ENCODE data around the gene LSM8.

GRCh38 chr7:118186501-118186900 is 2.5 kb downstream of the LSM8 start:
- TF ChIP-seq ARNTL (CRISPR knock-in tag; IDR thresholded peaks at IDR 0.05; ENCODE audit: borderline replicate concordance, low read depth) = no peak
- TF ChIP-seq BACH2 (CRISPR knock-in tag; IDR thresholded peaks at IDR 0.05; ENCODE audit: borderline replicate concordance) = no peak
- TF ChIP-seq, protein P1, sequence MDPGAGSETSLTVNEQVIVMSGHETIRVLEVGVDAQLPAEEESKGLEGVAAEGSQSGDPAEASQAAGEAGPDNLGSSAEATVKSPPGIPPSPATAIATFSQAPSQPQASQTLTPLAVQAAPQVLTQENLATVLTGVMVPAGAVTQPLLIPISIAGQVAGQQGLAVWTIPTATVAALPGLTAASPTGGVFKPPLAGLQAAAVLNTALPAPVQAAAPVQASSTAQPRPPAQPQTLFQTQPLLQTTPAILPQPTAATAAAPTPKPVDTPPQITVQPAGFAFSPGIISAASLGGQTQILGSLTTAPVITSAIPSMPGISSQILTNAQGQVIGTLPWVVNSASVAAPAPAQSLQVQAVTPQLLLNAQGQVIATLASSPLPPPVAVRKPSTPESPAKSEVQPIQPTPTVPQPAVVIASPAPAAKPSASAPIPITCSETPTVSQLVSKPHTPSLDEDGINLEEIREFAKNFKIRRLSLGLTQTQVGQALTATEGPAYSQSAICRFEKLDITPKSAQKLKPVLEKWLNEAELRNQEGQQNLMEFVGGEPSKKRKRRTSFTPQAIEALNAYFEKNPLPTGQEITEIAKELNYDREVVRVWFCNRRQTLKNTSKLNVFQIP (CRISPR knock-in tag; IDR thresholded peaks at IDR 0.05; ENCODE audit: borderline replicate concordance, low read depth) = no peak
- TF ChIP-seq, protein P2, sequence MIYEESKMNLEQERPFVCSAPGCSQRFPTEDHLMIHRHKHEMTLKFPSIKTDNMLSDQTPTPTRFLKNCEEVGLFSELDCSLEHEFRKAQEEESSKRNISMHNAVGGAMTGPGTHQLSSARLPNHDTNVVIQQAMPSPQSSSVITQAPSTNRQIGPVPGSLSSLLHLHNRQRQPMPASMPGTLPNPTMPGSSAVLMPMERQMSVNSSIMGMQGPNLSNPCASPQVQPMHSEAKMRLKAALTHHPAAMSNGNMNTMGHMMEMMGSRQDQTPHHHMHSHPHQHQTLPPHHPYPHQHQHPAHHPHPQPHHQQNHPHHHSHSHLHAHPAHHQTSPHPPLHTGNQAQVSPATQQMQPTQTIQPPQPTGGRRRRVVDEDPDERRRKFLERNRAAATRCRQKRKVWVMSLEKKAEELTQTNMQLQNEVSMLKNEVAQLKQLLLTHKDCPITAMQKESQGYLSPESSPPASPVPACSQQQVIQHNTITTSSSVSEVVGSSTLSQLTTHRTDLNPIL (CRISPR knock-in tag; IDR thresholded peaks at IDR 0.05; ENCODE audit: low read depth) = no peak
- TF ChIP-seq, protein P3, sequence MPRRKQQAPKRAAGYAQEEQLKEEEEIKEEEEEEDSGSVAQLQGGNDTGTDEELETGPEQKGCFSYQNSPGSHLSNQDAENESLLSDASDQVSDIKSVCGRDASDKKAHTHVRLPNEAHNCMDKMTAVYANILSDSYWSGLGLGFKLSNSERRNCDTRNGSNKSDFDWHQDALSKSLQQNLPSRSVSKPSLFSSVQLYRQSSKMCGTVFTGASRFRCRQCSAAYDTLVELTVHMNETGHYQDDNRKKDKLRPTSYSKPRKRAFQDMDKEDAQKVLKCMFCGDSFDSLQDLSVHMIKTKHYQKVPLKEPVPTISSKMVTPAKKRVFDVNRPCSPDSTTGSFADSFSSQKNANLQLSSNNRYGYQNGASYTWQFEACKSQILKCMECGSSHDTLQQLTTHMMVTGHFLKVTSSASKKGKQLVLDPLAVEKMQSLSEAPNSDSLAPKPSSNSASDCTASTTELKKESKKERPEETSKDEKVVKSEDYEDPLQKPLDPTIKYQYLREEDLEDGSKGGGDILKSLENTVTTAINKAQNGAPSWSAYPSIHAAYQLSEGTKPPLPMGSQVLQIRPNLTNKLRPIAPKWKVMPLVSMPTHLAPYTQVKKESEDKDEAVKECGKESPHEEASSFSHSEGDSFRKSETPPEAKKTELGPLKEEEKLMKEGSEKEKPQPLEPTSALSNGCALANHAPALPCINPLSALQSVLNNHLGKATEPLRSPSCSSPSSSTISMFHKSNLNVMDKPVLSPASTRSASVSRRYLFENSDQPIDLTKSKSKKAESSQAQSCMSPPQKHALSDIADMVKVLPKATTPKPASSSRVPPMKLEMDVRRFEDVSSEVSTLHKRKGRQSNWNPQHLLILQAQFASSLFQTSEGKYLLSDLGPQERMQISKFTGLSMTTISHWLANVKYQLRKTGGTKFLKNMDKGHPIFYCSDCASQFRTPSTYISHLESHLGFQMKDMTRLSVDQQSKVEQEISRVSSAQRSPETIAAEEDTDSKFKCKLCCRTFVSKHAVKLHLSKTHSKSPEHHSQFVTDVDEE (CRISPR knock-in tag; IDR thresholded peaks at IDR 0.05) = no peak
